Panc1 (cell line): ENCODE data around the gene REC114. TPM values are rescaled to one million over a fixed set of nuclear protein-coding genes. Genes with fewer than 3 reads are reported as not detected.

Experiments
- ATAC-seq: fragments of 200-7000 bp; cut with Tn5 transposase; 2 replicates; pipeline ENCODE4 v1.9.1; 2020; ENCODE audit warnings: mild to moderate bottlenecking, moderate library complexity
- BruUV-seq: library from RNA; stranded (reverse); fragments of 400-500 nt; replicated peaks from 2 replicates; lab custom pipeline; 2021; lab: Mats Ljungman, UMichigan
- CTCF ChIA-PET: fragments of 300-600 bp; sonication (Branson Sonifier 250); formaldehyde crosslinking; loops from one replicate; lab custom pipeline; 2022; ENCODE audit warnings: antibody characterized with exemption; lab: Charles Lee
- POLR2A ChIA-PET: fragments of 300-600 bp; sonication (Branson Sonifier 250); formaldehyde crosslinking; loops from one replicate; lab custom pipeline; 2022; ENCODE audit warnings: antibody characterized with exemption; lab: Charles Lee
- DNase-seq: peaks from one replicate; pipeline ENCODE4 v3.0.0-alpha.2; 2010; ENCODE audit warnings: low read depth, low spot score
- H3K27ac ChIP-seq: 2 replicates; pipeline ENCODE4 v1.5.1; 2011; ENCODE audit warnings: mild to moderate bottlenecking, low read length, inconsistent platforms
- H3K27me3 ChIP-seq: fragments of 200-500 bp; sonication (Bioruptor generic); 2 replicates; pipeline ENCODE4 v1.6.0; 2014; ENCODE audit warnings: low read length, inconsistent platforms; ENCODE audit not compliant: control insufficient read depth, insufficient read depth
- H3K36me3 ChIP-seq: fragments of 200-500 bp; sonication (Bioruptor generic); 2 replicates; pipeline ENCODE4 v1.5.1; 2014; ENCODE audit warnings: inconsistent platforms, mild to moderate bottlenecking, low read length, moderate library complexity; ENCODE audit not compliant: control insufficient read depth, insufficient read depth
- H3K4me1 ChIP-seq: 2 replicates; pipeline ENCODE4 v1.5.1; 2011; ENCODE audit warnings: inconsistent platforms, mild to moderate bottlenecking, low read length, moderate library complexity; ENCODE audit not compliant: control insufficient read depth, insufficient read depth
- H3K4me3 ChIP-seq, 2 experiments: 2 replicates each; pipeline ENCODE4 v1.5.1; 2011 to 2012; ENCODE audit warnings: low read depth in 2 of 2, low read length in 2 of 2, mild to moderate bottlenecking in 2 of 2, inconsistent platforms in 1 of 2, moderate library complexity in 1 of 2
- H3K9me3 ChIP-seq: fragments of 200-500 bp; sonication (Bioruptor generic); 2 replicates; pipeline ENCODE4 v1.5.1; 2014; ENCODE audit warnings: low read depth, mild to moderate bottlenecking, inconsistent platforms, low read length, moderate library complexity; ENCODE audit not compliant: control insufficient read depth, insufficient read depth
- POLR2AphosphoS5 ChIP-seq: IDR thresholded peaks from 2 replicates; pipeline ENCODE4 v1.6.1; 2012; ENCODE audit warnings: mild to moderate bottlenecking, low read depth, low read length, moderate library complexity
- REST ChIP-seq, 2 experiments: IDR thresholded peaks; 2 replicates each; pipeline ENCODE4 v1.6.1; 2011 to 2012; ENCODE audit warnings: low read depth in 2 of 2, control low read depth in 1 of 2, low read length in 1 of 2, mild to moderate bottlenecking in 1 of 2, moderate library complexity in 1 of 2; ENCODE audit not compliant: insufficient read depth in 1 of 2
- SIN3A ChIP-seq: IDR thresholded peaks from 2 replicates; pipeline ENCODE4 v1.6.1; 2012; ENCODE audit warnings: low read depth, mild to moderate bottlenecking, low read length, moderate library complexity, borderline replicate concordance; ENCODE audit not compliant: insufficient read depth
- TCF7L2 ChIP-seq: IDR thresholded peaks from 2 replicates; pipeline ENCODE4 v1.6.1; 2011; ENCODE audit warnings: mild to moderate bottlenecking, low read depth, low read length, inconsistent platforms
- in situ Hi-C: cut with HindIII; loops from 2 replicates; pipeline ENCODE4 v1.10.0; 2016; ENCODE audit warnings: low sequenced_read_pairs, low pct_unique_long_range_greater_than_20kb
- intact Hi-C: fragments of 100-400 bp; cut with micrococcal nuclease; formaldehyde crosslinking; loops from one replicate; pipeline ENCODE4 v1.10.0; 2022; ENCODE audit not compliant: unreplicated experiment
- total RNA-seq: library from RNA; stranded (reverse); gene quantifications from one replicate; pipeline ENCODE4 v1.2.1, GENCODE V29; 2021; ENCODE audit not compliant: unreplicated experiment
- TF ChIP-seq, protein P1 (sequence below): fragments of 450-650 bp; IDR thresholded peaks from 2 replicates; pipeline ENCODE4 v1.5.1; 2017; ENCODE audit warnings: mild to moderate bottlenecking

Gene REC114
- total RNA-seq, 1 experiment from 2014 or later: not detected

- BruUV-seq: no TSS peak
- no peak overlapping the region for H3K27ac ChIP-seq
- H3K9me3 ChIP-seq: no peaks in the 10 kb centered on the region
- in situ Hi-C loops (no loop called here), intact Hi-C loops (no loop called here)
- H3K4me1 ChIP-seq: no peaks in the 10 kb centered on the region
- TF ChIP-seq TCF7L2: no peak
- no peak for TF ChIP-seq SIN3A
- TF ChIP-seq REST (IDR thresholded peaks at IDR 0.05; ENCODE audit: insufficient read depth in 1 of 2, low read depth in 2 of 2, low read length in 1 of 2): no peak
- TF ChIP-seq, protein P1, sequence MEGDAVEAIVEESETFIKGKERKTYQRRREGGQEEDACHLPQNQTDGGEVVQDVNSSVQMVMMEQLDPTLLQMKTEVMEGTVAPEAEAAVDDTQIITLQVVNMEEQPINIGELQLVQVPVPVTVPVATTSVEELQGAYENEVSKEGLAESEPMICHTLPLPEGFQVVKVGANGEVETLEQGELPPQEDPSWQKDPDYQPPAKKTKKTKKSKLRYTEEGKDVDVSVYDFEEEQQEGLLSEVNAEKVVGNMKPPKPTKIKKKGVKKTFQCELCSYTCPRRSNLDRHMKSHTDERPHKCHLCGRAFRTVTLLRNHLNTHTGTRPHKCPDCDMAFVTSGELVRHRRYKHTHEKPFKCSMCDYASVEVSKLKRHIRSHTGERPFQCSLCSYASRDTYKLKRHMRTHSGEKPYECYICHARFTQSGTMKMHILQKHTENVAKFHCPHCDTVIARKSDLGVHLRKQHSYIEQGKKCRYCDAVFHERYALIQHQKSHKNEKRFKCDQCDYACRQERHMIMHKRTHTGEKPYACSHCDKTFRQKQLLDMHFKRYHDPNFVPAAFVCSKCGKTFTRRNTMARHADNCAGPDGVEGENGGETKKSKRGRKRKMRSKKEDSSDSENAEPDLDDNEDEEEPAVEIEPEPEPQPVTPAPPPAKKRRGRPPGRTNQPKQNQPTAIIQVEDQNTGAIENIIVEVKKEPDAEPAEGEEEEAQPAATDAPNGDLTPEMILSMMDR: no peak
- TF ChIP-seq POLR2AphosphoS5: no peak
- H3K36me3 ChIP-seq: no peaks in the 10 kb centered on the region
- H3K27me3 ChIP-seq: peaks cover 5% of the 10 kb centered on the region; the same call in 1 of the 2 replicates
- ATAC-seq (no peak), DNase-seq (no peak)
- ChIA-PET POLR2A (no interaction called here), CTCF (no interaction called here)
- H3K4me3 ChIP-seq: no peak overlapping the region
Measured at GRCh38 chr15:73454096-73454495, 11.1 kb downstream of the REC114 start.

DNA sequence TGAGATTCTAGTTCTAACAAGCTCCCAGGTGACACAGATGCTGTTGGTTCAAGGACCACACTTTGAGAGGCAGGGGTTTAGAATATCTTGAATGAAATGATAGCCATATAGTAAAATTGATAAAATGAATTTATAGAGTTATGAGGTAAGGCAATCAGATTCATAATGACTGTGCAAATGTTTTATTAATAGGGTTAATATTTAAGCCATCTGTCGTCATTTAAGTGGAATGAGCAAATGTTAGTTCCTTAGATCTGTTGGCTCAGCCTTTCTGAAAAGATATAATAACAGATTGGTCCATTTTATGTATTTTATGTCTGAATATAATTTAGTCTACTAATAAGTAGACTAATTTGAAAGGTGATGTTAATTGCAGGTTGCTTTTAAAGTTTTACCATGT is 12.9 kb downstream of the REC114 start:
- in situ Hi-C loops (no loop called here), intact Hi-C loops (no loop called here)
- H3K27me3 ChIP-seq: peaks cover 8% of the 10 kb centered on the region; the same call in 1 of the 2 replicates
- no peaks in the 10 kb centered on the region for H3K36me3 ChIP-seq
- H3K4me1 ChIP-seq: no peaks in the 10 kb centered on the region
- H3K27ac ChIP-seq: no peak overlapping the region
- no peak overlapping the region for H3K4me3 ChIP-seq
- no TSS peak for BruUV-seq
- ATAC-seq: no peak
- no peak for DNase-seq
- POLR2A ChIA-PET: no interaction called here
- no peaks in the 10 kb centered on the region for H3K9me3 ChIP-seq
- CTCF ChIA-PET: no interaction called here
- TF ChIP-seq SIN3A: no peak
- no peak for TF ChIP-seq TCF7L2

DNA sequence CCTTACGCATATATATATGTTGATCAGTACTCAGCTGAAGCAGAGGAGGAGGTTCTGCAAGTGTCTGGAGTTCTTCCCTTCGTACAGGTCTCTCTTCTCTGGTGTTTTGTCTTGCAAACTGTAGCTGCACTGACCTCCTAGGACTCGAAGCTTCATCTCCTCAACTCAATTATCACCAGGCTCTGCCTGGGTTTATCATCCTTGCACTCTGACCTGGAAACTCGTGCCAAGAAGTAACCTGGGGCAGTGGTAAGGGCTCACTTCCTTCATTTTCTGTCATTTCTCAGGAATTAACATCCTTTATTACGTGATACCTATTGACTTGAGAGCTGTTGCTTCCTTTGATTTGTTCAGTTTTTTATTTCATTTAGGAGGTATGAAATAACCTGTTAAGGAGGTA is 14.4 kb downstream of the REC114 start:
- no TSS peak for BruUV-seq
- TF ChIP-seq, protein P1: no peak
- TF ChIP-seq POLR2AphosphoS5 (no peak), SIN3A (no peak), TCF7L2 (no peak), REST (IDR thresholded peaks at IDR 0.05; ENCODE audit: insufficient read depth in 1 of 2, low read depth in 2 of 2, low read length in 1 of 2) (no peak)
- in situ Hi-C loops: no loop called here
- H3K27me3 ChIP-seq: peaks cover 8% of the 10 kb centered on the region; the same call in 1 of the 2 replicates
- H3K9me3 ChIP-seq: no peaks in the 10 kb centered on the region
- ATAC-seq (no peak), DNase-seq (no peak)
- intact Hi-C loops: no loop called here
- no peaks in the 10 kb centered on the region for H3K4me1 ChIP-seq
- no peak overlapping the region for H3K4me3 ChIP-seq
- H3K36me3 ChIP-seq: no peaks in the 10 kb centered on the region
- CTCF ChIA-PET: interaction anchor here (0.6 kb wide), 1 partner anchor 110 kb away, joined by 8 read pairs; no protein-coding TSS in a partner anchor
- POLR2A ChIA-PET: no interaction called here
- H3K27ac ChIP-seq: no peak overlapping the region
